HG02840 (cell line): Measurements from ENCODE around the gene NSMF.

ENCODE experiments used
- ATAC-seq: cut with Tn5 transposase; IDR thresholded peaks from one replicate; pipeline ENCODE4 v1.9.1; 2021; ENCODE audit warnings: mild to moderate bottlenecking, moderate library complexity, moderate number of reproducible peaks; ENCODE audit not compliant: unreplicated experiment, low FRiP score

Gene NSMF

DNA sequence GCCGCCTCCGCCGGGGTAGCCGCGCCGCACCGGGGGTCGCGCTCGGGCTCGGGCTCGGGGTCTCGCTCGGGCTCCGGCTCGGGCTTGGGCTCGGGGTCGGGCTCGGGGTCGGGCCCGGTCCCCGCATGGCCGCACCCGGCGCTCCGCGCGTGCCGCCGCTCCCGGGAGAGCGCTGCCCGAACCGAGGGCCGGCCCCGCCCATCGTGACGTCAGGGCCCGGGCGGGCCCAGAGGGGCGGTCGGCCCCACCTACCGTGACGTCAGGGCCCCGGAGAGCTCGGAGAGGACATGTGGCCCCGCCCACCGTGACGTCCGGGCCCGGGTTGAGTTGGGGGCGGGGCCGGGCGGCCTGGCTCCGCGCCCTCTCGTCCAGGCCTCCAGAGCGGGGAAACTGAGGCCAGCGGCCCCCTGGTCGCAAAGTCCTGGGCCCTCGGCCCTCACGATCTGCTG is at the start of gene NSMF:
Gene NSMF, minus strand, starts transcription at position 183 of the 449 bp plus-strand sequence. CDS start 232 bp downstream, outside the sequence.
- peak; percentile 52 for ATAC-seq

DNA sequence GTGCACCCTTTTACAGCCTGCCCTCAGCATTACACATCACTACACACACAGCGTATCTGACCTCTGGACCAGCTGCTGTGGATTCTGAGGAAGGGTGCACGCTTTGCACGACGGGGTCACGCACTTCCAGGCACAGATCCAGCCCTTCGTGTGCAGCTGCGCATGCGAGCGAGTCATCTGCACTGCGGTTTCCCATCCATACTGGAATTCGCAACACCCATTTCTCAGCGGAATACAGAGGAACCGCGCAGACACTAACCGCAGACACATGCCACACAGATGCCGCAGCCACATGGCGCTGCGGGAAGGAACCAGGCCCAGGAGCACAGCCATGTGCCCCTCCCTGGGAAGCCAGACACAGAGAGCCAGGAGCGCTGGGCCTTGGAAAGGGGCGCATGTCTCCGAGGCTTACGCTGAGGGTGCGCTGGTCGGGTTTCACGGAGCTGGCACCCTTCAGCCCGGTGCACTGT is 47.6 kb upstream of the NSMF start:
- no peak for ATAC-seq

DNA sequence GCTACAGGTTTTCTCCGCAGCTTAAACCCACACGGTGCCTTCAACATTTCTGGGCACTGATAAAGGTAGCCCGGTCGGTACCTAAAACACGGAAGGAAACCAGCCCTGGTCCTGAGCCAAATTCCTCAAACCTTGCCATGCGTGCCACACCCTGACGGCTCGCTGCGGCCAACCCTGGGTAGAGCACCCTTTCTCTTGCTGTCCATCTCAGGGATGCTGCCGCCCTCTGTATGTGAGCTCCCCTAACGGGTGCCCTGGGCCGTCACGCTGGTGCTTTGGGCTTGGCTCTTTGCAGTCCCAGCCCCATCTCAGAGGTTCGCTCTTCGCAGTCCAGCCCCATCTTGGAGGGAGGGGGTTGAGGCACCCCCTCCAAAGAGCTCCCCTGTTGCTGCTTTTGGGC is 47.1 kb upstream of the NSMF start:
- ATAC-seq: no peak

DNA sequence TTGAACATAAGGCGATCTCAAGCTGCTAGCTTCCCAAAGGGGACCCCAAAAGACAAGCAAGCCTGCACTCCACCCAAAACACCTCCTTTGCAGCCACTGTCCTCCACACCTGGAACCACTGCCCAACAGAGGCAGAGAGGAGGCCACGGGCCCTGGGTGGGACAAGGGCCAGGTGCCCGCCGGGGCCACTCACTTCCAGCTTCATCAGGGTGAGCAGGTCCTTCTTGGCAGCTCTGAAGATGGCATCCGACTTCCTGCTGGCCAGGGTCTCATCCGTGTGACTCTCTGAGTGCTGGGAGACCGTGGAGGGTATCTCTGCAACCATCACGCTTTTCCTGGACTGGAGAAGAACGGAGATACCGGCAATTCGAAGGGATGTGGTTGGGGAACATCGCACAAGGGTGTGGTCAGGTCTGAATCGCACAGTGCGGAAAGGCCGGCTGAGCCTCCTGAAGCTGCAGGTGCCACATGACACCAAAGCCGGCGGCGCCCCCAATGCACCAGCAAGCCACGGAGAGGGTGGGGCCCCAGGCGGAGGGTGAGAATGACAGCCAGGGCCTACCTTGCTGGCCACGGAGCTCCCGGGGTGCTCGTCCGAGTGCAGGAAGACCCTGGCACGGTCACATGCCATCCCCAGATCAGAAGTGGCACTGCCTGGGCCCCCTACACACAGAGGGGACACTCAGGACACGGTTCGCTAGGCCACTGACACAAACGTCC is 46.4 kb upstream of the NSMF start:
- ATAC-seq: no peak

DNA sequence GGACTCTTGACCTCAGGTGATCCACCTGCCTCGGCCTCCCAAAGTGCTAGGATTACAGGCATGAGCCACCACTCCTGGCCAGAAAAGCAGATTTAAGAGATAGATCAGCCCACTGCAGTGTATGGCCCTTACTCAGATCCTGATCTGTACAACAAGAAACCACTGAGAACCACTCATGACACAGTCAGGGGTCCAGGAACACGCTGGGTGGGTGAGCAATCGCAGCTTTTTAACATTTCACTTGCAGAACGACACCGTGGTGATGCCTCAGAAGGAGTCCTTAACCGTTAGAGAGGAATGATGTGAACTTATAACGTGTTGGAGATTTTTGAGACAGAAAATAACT is 45.3 kb upstream of the NSMF start:
- ATAC-seq: no peak

- ATAC-seq: no peak
These were observed 43.1 kb upstream of the NSMF start for GRCh38 chr9:137502008-137502911.

DNA sequence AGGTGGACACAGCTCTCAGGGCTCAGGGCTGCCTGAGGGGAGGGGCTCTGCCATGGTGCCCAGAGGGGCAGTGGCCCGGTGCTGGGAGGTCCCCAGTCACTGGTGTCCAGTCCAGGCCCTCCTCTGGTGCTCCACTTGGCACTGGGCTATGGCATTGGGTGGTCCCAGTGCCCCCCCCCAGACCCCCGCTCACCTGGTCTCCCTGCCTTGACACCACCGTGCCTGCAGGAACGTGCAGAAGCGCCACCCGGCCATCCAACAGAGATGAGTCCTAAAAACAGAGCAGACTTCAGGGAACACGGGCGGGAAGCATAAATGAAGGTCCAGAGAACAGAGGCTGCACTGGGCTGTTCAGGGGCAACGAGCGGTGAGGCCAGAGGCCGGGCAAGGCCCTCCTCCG is 42.3 kb upstream of the NSMF start:
- no peak for ATAC-seq

GRCh38 chr9:137500666-137501397 is 41.7 kb upstream of the NSMF start:
- ATAC-seq: no peak

- ATAC-seq: no peak
These were observed 40.9 kb upstream of the NSMF start for GRCh38 chr9:137499858-137500661.

- ATAC-seq: no peak
These were observed 40.3 kb upstream of the NSMF start for GRCh38 chr9:137499416-137499815.

- ATAC-seq: no peak
These were observed 39.6 kb upstream of the NSMF start for GRCh38 chr9:137498720-137499150.

GRCh38 chr9:137497921-137498719 is 39.0 kb upstream of the NSMF start:
- ATAC-seq: no peak

GRCh38 chr9:137496601-137497375 is 37.7 kb upstream of the NSMF start:
- ATAC-seq: no peak

DNA sequence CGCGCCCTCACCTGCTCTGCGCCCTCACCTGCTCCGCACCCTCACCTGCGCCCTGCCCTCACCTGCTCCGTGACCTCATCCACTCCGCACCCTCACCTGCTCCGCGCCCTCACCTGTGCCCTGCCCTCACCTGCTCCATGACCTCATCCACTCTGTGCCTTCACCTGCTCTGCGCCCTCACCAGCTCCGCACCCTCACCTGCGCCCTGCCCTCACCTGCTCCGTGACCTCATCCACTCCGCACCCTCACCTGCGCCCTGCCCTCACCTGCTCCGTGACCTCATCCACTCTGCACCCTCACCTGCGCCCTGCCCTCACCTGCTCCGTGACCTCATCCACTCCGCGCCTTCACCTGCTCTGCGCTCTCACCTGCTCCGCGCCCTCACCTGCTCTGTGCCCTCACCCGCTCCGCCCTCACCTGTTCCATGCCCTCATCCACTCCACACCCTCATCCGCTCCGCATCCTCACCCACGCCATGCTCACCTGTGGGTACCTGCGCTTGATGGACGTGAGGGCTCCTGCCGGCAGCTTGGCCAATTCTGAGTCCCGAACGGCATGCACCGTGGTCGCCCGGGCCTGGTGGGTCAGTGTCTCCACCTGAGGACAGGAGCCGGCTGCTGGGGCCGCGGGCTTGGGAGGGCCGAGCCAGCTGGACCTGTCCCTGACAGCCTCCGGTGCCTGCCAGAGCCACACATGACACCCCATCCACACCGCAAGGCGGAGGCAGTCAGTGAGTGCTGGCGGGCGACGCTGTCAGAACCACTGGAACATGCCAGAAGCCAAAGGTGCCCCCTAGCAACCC is 35.6 kb upstream of the NSMF start:
- ATAC-seq: no peak

- no peak for ATAC-seq
These were observed 35.0 kb upstream of the NSMF start for GRCh38 chr9:137494104-137494544.

- ATAC-seq: no peak
These were observed 34.4 kb upstream of the NSMF start for GRCh38 chr9:137493364-137494103.
